SK-N-SH treated with all-trans-retinoic acid at 6 μM for 48 hours (cell line): Measurements from ENCODE around the gene ALKBH5.

ENCODE experiments used
- ATAC-seq: fragments of 200-7000 bp; cut with Tn5 transposase; 3 replicates; pipeline ENCODE4 v1.9.1; 2020; ENCODE audit warnings: mild to moderate bottlenecking, moderate library complexity
- ARNTL ChIP-seq: fragments of 450-650 bp; formaldehyde crosslinking; IDR thresholded peaks from 2 replicates; pipeline ENCODE4 v1.5.0; 2020; ENCODE audit warnings: low read depth, mild to moderate bottlenecking, moderate library complexity, borderline replicate concordance
- BACH2 ChIP-seq: fragments of 250-450 bp; sonication (Bioruptor Pico); IDR thresholded peaks from 2 replicates; pipeline ENCODE4 v1.9.0; 2021; ENCODE audit warnings: mild to moderate bottlenecking, borderline replicate concordance
- CREB5 ChIP-seq: fragments of 250-450 bp; sonication (Bioruptor Pico); IDR thresholded peaks from 2 replicates; pipeline ENCODE4 v1.5.1; 2020; ENCODE audit warnings: low read depth, mild to moderate bottlenecking, moderate library complexity
- CSDC2 ChIP-seq: fragments of 250-450 bp; sonication (Bioruptor Pico); IDR thresholded peaks from 2 replicates; pipeline ENCODE4 v1.5.0; 2020; ENCODE audit warnings: mild to moderate bottlenecking, moderate library complexity
- ESRRG ChIP-seq: fragments of 250-450 bp; sonication (Bioruptor Pico); IDR thresholded peaks from 2 replicates; pipeline ENCODE4 v1.6.1; 2021; ENCODE audit warnings: mild to moderate bottlenecking
- GLIS3 ChIP-seq: fragments of 250-450 bp; sonication (Bioruptor Pico); IDR thresholded peaks from 2 replicates; pipeline ENCODE4 v1.5.0; 2020; ENCODE audit warnings: mild to moderate bottlenecking, moderate library complexity
- OSR1 ChIP-seq: fragments of 250-450 bp; sonication (Bioruptor Pico); IDR thresholded peaks from 2 replicates; pipeline ENCODE4 v1.8.0; 2022; ENCODE audit warnings: moderate library complexity, mild to moderate bottlenecking, inconsistent platforms
- POU6F1 ChIP-seq: fragments of 250-450 bp; sonication (Bioruptor Pico); IDR thresholded peaks from 2 replicates; pipeline ENCODE4 v1.8.0; 2021; ENCODE audit warnings: low read depth, mild to moderate bottlenecking, moderate library complexity, borderline replicate concordance
- PPARA ChIP-seq: fragments of 250-450 bp; sonication (Bioruptor Pico); IDR thresholded peaks from 2 replicates; pipeline ENCODE4 v1.5.0; 2020; ENCODE audit warnings: mild to moderate bottlenecking, borderline replicate concordance
- RARB ChIP-seq: fragments of 250-450 bp; sonication (Bioruptor Pico); IDR thresholded peaks from 2 replicates; pipeline ENCODE4 v1.8.0; 2021; ENCODE audit warnings: mild to moderate bottlenecking, moderate library complexity
- SNAI2 ChIP-seq: fragments of 250-450 bp; sonication (Bioruptor Pico); IDR thresholded peaks from 2 replicates; pipeline ENCODE4 v1.5.0; 2020; ENCODE audit warnings: mild to moderate bottlenecking, moderate library complexity
- TCF4 ChIP-seq: fragments of 250-450 bp; sonication (Bioruptor Pico); IDR thresholded peaks from 2 replicates; pipeline ENCODE4 v1.8.0; 2021; ENCODE audit warnings: mild to moderate bottlenecking, moderate library complexity, borderline replicate concordance
- TOX ChIP-seq: fragments of 250-450 bp; sonication (Bioruptor Pico); IDR thresholded peaks from 2 replicates; pipeline ENCODE4 v1.8.0; 2021; ENCODE audit warnings: mild to moderate bottlenecking, moderate library complexity, borderline replicate concordance
- TSHZ2 ChIP-seq: fragments of 250-450 bp; sonication (Bioruptor Pico); IDR thresholded peaks from 2 replicates; pipeline ENCODE4 v1.5.0; 2020; ENCODE audit warnings: mild to moderate bottlenecking, moderate library complexity
- ZC3H10 ChIP-seq: fragments of 250-450 bp; sonication (Bioruptor Pico); IDR thresholded peaks from 2 replicates; pipeline ENCODE4 v1.5.1; 2021; ENCODE audit warnings: mild to moderate bottlenecking, moderate library complexity
- ZFP3 ChIP-seq: fragments of 250-450 bp; sonication (Bioruptor Pico); IDR thresholded peaks from 2 replicates; pipeline ENCODE4 v1.5.0; 2020; ENCODE audit warnings: mild to moderate bottlenecking, moderate library complexity
- ZFP30 ChIP-seq: fragments of 450-650 bp; formaldehyde crosslinking; IDR thresholded peaks from 2 replicates; pipeline ENCODE4 v1.5.0; 2022; ENCODE audit warnings: mild to moderate bottlenecking, moderate library complexity
- ZNF565 ChIP-seq: fragments of 450-650 bp; formaldehyde crosslinking; conservative IDR thresholded peaks from 2 replicates; pipeline ENCODE4 v1.5.0; 2020; ENCODE audit warnings: low read depth, mild to moderate bottlenecking, moderate library complexity
- ZNF70 ChIP-seq: fragments of 450-650 bp; formaldehyde crosslinking; IDR thresholded peaks from 2 replicates; pipeline ENCODE4 v1.5.0; 2020; ENCODE audit warnings: mild to moderate bottlenecking, moderate library complexity
- ZNF8 ChIP-seq: fragments of 450-650 bp; formaldehyde crosslinking; IDR thresholded peaks from 2 replicates; pipeline ENCODE4 v1.5.0; 2020; ENCODE audit warnings: mild to moderate bottlenecking, moderate library complexity
- TF ChIP-seq, protein P1 (sequence below): fragments of 250-450 bp; sonication (Bioruptor Pico); IDR thresholded peaks from 2 replicates; pipeline ENCODE4 v1.8.0; 2020; ENCODE audit warnings: mild to moderate bottlenecking, moderate library complexity, borderline replicate concordance

ALKBH5 gene

DNA sequence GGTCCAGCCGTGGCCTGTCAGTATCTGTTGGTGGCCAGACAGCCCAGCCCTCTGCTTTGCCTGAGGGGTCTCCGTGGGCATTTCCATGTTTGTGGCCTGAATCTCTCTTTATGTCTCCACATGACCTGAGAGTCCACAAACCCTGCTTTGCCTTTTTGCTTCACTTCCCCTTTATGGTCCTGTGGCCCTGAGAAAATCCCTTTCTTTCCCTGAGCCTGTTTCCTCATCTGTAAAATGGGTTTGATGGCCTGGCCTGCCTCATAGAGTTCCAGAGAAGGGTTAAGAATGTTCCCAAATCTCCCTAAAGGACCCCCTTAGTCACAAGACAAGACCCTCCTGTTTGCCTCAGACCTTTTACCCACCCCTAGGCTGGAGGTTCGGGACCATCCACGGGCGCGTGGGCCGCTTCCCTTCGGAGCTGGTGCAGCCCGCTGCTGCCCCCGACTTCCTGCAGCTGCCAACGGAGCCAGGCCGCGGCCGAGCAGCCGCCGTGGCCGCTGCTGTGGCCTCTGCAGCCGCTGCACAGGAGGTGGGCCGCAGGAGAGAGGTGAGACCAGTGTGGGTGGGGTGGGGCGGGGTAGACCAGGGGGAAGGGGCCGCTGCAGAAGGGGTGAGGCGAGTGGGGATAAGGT is 26.2 kb upstream of the ALKBH5 start (continued):
- no peak for TF ChIP-seq CREB5 (CRISPR knock-in tag)
- no peak for TF ChIP-seq PPARA (CRISPR knock-in tag)
- no peak for TF ChIP-seq TCF4 (CRISPR knock-in tag)
- TF ChIP-seq ZNF565 (CRISPR knock-in tag), result no peak
- TF ChIP-seq, all 23 proteins: peak for 0

DNA sequence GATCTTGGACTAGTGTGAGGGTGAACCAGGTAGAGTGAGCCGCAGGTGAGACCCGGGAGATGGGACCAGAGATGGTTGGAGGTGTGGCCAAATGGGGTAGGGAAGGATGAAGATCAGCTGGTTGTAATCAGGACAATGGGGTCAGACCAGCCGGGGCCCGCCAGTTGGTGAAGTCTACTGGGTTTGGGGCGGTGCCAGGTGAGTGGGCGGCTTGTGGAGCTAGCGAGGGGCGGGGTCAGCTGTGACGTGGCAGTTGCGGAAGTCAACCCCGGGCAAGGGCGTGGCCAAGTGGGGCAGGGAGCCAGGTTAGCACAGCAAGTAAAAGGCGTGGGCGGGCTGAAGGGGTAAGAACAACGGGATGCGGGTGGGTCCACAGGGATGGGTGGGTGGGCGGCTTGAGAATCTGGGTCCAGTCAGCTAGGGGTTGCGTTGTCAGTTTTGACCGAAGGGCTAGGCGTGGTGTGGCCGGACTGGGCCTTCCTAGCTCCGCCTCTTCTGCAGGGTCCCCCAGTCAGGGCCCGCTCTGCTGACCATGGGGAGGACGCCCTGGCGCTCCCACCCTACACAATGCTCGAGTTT is 25.5 kb upstream of the ALKBH5 start:
- TF ChIP-seq CSDC2 (no peak), TSHZ2 (CRISPR knock-in tag) (no peak), OSR1 (no peak), GLIS3 (CRISPR knock-in tag) (no peak), POU6F1 (CRISPR knock-in tag) (no peak), ZFP3 (CRISPR knock-in tag) (no peak)
- TF ChIP-seq, all 23 proteins: peak for 0
- no peak for ATAC-seq

DNA sequence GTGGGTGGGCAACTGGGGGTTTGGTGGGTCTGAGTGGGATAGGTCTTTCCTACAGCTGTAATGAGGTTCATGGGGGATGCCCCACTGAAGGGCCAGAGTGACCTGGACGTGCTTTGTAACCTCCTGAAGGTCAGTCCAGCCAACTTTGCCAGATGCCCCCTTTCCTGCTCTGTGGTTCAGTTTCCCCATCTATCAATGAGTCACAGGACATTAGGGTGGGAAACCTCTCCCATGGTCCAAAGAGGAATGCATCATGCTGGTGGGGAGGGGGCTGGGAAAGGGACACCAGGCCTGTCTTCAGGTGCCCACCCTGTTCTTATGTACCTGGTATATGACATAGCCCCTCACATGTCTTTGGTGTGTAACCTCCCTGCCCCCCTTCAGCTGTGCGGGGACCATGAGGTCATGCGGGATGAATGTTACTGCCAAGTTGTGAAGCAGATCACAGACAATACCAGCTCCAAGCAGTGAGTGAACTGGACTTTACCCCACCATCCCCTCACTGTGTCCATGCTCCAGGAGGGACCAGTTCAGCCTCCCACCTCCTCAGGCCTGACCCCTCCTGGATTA is 24.0 kb upstream of the ALKBH5 start:
- ATAC-seq, result peak; percentile 21; the same call in 2 of the 3 replicates
- TF ChIP-seq POU6F1 (CRISPR knock-in tag) (no peak), CSDC2 (no peak), SNAI2 (CRISPR knock-in tag) (no peak), ESRRG (CRISPR knock-in tag) (no peak), ZFP3 (CRISPR knock-in tag) (no peak), TOX (CRISPR knock-in tag) (no peak), ZC3H10 (CRISPR knock-in tag) (no peak), TCF4 (CRISPR knock-in tag) (no peak), ZFP30 (no peak), CREB5 (CRISPR knock-in tag) (no peak), ZNF70 (CRISPR knock-in tag) (no peak), ARNTL (CRISPR knock-in tag) (no peak), ZNF8 (no peak), GLIS3 (CRISPR knock-in tag) (no peak), BACH2 (CRISPR knock-in tag) (no peak), TSHZ2 (CRISPR knock-in tag) (no peak), PPARA (CRISPR knock-in tag) (no peak), RARB (CRISPR knock-in tag) (no peak)
- TF ChIP-seq, protein P1, sequence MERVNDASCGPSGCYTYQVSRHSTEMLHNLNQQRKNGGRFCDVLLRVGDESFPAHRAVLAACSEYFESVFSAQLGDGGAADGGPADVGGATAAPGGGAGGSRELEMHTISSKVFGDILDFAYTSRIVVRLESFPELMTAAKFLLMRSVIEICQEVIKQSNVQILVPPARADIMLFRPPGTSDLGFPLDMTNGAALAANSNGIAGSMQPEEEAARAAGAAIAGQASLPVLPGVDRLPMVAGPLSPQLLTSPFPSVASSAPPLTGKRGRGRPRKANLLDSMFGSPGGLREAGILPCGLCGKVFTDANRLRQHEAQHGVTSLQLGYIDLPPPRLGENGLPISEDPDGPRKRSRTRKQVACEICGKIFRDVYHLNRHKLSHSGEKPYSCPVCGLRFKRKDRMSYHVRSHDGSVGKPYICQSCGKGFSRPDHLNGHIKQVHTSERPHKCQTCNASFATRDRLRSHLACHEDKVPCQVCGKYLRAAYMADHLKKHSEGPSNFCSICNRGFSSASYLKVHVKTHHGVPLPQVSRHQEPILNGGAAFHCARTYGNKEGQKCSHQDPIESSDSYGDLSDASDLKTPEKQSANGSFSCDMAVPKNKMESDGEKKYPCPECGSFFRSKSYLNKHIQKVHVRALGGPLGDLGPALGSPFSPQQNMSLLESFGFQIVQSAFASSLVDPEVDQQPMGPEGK (CRISPR knock-in tag), result no peak
